Measurements from ENCODE around the gene CDC42BPG.

CDC42BPG gene

DNA sequence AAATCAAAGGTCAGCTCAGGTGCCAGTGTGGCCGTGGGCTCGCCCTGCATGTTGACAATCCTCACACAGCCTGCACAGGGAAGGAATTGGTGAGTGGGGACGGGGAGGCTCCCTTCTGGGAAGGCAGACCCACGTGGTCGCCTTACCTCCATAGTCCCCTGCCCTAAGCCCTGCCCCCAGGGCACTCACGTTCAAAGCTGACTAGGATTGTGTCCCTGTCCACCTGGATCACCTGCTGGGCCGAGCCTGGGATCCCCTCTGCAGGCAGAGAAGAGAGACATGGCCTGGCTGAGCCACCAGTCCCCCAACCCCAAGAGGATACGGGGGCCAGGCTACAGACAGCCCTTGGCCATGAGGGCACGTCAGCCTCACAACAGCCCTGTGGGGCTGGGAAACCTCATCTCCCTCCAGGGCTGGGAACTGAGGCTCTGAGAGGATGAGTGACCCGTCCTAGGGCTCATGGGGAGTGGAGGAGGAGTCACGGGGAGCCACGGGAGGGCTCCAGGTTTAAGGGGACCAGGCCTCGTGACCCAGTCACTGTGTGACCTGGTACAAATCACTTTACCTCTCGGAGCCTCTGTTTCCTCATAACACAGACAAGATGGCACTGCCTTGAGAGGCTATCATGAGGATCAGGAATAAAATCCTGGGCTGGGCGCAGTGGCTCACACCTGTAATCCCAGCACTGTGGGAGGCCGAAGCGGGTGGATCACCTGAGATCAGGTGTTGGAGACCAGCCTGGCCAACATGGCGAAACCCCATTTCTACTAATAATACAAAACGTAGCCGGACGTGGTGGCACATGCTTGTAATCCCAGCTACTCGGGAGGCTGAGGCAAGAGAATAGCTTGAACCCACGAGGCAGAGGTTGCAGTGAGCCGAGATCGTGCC lies 54.0 kb downstream of the CDC42BPG start:
- no peak for DNase-seq (ENCODE audit: low read depth)

DNA sequence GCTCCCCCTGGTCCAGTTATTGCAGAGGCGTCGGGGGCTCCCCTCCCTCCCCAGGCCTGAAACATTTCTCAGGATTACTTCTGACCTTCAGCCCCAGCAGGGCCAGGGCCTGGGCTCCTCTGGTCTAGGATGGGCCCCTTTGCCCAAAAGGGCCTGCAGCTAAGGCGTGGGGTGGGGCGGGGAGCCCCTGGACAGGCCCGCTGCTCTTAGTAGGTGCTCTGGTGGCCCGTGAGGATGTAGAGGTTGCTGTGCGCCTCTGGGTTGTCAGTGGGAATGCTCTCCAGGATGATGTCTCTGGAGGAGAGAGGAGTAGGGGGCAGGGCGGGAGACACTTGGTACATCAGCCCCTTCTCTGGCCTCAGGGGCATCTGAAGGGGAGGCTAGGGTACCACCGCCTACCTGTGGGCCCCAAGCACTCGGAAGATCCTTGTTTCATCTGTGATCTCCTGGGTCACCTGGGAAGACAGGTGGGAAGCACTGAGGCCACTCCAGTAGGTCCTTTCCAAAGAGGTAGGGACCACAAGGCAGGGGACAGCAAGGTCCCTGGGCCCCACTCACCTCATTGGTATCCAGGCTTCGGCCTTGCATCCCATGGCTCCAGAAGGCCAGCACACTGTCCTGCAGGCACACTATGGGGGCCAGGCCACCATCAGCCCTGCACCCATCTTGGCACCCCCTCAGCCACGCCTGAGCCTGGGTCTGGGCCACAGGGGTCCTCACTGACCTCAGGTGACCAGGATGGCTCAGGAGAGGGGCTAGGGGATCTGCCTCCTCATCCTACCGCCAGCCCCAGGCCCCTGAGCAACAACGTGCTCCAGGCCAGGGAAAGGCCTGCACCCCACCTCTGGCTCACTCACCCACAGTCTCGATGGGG lies 54.9 kb downstream of the CDC42BPG start:
- DNase-seq (ENCODE audit: low read depth), result no peak

DNA sequence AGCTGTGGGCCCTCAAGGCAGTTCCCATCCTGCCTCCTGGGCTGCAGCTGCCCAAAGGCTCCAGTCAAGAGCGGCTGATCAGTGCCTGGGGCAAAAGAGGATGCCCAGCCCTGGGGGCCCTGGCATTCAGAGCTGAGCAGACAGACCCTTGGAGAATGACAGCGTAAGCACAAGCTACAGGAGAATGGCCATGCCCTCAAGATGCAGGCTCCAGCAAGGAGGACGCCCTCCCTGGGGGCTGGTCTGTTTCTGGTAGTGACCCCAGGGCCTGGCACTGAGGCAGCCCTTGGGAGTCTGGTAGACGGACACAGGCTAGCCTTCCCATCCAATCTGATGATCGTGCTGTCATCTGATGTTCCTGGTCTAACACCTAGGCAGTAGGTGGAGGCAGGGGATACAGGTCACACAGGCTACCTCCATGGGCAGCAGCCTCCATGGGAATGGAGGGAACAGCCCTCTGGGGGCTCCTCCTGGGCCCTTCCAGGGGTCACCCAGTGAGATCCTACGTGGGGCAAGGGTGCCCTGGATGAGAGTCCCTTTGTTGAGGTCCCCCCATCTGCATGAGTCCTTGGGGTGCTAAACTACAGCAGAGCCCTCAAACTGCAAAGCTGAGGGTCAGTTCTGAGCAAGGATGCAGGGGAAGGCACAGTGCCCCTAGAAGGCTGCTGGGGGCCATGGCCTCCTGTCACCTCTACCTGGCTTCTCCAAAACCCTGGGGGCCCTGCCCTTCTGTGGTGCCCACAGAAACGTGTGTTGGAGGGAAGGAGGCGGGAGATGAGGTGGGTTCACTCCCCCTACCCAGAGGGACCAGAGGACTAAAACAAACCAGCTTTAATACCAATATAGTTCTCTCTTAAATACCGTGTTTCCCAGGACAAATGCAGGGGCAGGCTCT lies 55.9 kb downstream of the CDC42BPG start:
- no peak for DNase-seq (ENCODE audit: low read depth)

DNA sequence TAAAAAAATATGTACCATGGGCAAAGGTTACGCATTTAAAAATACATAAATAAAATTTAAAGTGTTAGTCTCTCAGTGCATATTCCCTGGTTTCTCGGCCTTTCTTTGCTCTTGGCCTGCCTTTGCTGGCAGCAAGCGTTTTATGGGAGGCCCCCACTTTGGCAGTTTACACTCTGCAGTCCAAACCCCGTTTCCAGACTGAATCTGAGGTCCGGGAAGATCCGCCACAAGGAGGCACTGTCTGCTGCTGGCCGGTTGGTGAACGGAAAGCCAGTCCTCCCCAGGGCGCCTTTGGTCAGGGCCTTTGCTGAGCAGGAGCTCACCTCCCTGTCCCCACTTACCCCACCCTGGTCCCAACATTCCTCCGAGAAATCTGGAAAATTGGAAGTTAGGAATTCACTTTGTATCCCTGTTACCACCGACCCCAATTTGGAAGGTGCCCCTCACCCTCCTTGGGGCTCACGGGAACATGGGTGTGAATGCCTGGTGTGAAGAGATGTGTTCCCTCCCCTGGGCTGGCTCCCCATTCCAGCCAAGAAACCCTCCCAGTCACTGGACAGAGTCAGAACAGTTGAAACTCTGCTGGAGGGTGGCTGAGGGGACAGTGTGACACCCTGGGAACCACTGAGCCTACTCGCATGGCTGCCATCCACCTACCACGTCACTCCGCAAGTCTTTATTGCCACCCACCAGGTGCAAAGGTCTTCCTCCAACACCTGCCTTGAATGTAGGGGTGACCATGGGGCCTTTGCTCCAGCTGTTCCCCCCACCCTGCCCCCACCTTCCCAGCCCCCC lies 56.7 kb downstream of the CDC42BPG start:
- DNase-seq (ENCODE audit: low read depth), result no peak

DNA sequence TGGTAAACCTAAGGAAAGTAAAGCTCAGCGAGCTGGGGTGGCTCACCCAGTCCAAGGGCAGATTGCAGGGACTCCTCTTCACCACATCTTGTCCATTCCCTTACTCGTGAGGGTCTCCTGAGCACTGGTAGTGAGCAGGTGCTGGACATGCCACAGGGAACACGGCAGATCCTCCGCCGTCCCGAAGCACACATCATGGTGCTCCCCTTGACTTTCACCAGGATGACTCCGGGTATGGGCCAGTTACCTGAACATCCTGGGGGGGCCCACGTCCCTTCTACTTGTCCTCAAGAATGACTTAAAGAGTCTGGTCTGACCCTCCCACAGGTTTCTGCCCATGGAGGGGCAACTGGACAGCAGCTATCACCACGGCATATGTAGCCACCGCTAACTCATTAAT lies 58.1 kb downstream of the CDC42BPG start:
- no peak for DNase-seq (ENCODE audit: low read depth)

DNA sequence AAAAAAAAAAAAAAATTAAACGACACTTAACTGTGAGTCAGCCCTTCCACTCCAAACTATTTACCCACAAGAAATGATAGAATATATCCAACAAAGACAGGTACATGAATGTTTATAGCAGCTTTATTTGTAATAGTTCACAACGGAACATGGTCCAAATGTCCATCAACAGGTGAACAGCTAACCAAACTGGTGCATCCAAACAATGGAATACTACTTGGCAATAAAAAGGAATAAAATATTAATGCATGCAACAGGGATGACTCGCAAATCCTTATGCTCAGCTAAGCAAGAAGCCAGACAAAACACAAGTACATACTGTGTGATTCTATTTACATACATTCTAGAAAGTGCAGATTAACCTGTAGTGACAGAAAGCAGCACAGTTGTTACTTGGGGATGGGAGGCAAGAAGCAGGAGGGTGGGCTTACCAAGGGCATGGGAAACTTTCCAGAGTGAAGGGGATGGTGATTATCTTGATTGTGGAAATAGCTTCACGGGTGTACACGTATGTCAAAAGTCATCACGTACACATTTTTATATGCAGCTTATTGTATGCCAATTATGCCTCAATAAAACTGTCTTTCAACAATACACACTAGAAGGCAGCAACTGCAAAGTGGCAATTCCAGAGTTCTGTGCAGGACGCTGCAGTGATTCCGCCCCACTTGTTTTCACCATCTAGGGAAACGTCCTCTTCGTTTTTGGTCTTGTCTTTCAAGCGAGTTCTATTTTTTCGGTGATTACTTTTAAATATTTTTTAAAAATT lies 59.5 kb downstream of the CDC42BPG start:
- no peak for DNase-seq (ENCODE audit: low read depth)

DNA sequence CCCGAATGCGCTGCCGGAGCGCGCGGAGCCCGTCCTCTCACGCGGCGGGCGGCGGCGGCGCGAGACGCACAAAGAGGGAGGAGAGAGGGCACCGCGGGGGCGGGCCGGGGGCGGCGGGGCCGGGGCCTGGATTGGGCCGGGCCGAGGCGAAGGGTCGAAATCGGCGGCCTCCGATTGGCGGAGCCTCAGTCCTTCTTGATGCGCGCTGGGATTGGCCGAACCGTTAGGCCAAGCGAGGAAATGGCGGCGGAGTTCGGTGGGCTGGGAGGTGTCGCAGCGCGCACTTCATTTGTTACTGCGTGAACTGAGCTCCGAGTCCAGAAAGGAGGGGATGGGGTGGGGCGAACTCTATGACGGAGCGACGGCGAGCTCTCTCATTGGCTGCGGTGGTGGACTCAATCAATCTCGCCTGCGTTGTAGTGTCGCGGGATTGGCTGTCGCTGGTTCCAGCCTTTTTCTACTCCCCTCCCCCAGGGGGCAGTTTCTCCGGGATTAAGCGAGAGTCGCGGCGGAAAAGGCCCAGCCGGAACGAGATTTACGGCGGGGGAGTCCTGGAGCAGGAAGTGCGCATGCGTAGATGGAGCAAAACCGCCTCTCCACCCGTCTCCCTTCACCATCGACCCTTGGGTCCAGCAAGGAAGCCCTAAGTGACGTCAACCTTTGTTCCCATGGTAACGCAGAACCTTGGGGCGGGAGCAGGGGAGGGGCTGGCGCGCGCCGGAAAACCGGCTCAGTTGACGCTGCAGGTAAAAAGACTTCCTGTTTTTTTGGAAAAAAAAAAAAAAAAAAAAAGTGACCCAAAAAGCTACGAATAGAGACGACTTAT lies 65.8 kb downstream of the CDC42BPG start, which contains the start of gene SF1:
Gene SF1 (minus strand): TSS at position 70 of the 826 bp plus-strand sequence. CDS start 150 bp downstream, outside the sequence.
- DNase-seq (ENCODE audit: low read depth), result peak; percentile 98

DNA sequence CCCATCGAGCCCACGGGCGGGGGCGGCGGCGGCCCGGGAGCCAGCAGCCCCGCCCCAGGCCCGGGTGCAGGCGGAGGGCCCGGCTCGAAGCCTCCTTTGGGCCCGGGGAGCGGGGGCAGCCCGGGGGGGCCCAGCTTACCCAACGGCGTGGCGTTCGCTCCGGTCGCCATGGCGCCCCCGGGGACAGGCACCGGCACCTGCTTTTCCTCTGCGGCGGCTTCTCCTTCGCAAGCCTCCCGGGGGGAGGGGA lies 66.3 kb downstream of the CDC42BPG start:
- no peak for DNase-seq (ENCODE audit: low read depth)

DNA sequence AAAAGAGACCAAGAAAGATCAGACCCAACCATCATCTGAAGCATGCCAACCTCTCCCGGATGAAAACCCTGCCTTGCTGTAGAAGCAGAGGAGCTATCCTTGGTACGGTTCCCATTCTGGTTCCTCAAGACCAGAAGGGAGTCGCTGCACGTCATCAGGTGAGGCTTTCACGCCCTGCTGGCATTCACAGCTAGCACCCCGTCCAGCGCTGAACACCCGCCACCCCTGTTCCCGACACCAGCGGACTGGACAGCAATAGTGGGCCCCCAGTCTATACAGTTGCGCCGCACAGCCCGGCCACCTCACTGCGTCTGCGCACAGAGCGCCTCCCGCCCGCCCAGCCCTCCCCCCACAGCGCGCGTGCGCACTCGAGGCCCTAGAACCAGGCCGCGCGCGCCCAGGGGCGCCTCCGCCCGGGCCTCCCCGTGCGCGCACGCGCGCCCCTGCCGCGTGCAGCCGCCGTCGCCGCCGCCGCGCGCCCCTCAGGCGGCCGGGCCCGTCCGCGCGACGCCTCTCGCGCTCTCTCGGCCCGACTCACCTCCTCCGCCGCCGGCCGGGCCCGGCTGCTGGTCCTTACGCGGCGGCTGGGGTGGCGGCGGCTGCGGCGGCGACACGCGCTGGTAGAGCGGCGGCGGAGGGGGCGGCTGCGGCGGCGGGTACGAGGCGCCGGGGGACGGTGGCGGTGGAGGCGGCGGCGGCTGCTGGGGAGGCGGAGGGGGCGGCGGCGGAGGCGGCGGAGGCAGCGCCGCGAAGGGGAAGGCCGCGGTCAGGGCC lies 66.8 kb downstream of the CDC42BPG start:
- DNase-seq (ENCODE audit: low read depth), result peak; percentile 76

DNA sequence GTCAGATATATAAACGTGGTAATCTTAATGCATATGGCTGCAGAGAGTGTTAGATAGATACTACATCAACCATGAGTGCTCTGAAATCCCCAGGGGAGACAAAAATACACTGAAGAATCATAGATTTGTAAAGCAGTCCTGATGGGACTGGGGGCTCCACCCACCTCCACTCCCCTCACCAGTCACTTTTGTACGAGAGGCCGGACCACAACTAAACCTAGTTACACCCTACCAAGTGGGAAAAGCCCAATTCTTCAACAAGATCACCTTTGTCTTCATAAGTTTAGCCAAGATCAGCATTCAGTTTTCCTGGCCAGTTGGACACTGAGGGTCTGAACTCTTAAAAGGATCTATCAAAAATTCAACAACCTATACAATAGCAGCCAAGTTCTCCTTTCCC lies 67.6 kb downstream of the CDC42BPG start:
- no peak for DNase-seq (ENCODE audit: low read depth)

DNA sequence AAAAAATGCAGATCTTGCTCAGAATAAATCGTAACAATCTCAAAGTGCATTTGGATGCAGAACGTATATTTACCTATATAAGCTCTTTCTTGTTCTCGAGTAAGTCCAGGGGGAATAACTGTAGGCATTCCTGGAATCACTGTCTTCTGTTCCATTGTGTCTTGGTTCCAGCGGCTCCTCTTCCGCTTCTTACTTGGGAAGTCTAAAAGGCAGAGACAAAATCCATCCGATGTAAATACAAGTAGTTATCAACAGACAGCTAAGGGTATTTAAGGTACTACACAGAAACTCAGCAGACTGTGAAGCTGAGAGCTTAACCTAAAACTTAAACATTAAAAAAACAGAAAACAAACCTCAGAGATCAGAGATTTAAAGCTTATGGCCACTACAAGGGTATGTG lies 68.0 kb downstream of the CDC42BPG start:
- DNase-seq (ENCODE audit: low read depth), result no peak

DNA sequence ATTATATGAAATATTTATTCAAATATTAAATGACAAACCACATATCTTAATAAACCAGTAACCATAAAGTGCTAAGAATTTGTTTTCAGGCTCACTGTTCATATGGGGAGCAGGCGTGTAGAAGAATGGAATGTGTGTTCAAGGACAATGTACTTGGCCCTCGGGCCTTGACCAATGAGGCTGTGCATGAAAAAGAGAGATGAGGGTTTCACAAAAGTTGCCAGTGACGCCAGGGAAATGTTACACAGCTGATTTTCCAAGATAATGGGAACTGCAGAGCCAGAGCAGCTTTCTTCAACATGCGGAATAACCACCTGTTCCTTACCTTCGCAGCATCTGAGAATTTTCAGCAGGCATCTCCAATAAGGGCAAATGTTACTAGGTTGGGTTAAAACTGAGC lies 70.3 kb downstream of the CDC42BPG start:
- DNase-seq (ENCODE audit: low read depth), result no peak
